Coronary artery (tissue), 2 donors: ENCODE results near the gene CENPL.
"Not testable (repeated sequence)": the region's sequence is repeated elsewhere in the genome, so short reads cannot be mapped to it uniquely, and the experiment has no call there.

Experiments
- DNase-seq: peaks from one replicate; pipeline ENCODE4 v3.0.0-alpha.2; 2017; ENCODE audit warnings: low spot score
- H3K27ac ChIP-seq, 2 donors: fragments of 200-600 bp; sonication (generic); one replicate each; pipeline ENCODE4 v1.5.1; 2016 to 2019
- H3K4me3 ChIP-seq: fragments of 200-600 bp; sonication (generic); 2 replicates; pipeline ENCODE4 v1.5.1; 2016; ENCODE audit warnings: mild to moderate bottlenecking, moderate library complexity
- CTCF ChIP-seq: fragments of 200-600 bp; sonication (generic); IDR thresholded peaks from one replicate; pipeline ENCODE4 v1.5.1; 2019; ENCODE audit warnings: antibody characterized with exemption

CENPL gene

GRCh38 chr1:173853074-173853473 is 28.4 kb upstream of the CENPL start:
- DNase-seq, result no peak
- Histone ChIP-seq H3K27ac (peak overlapping the region in 1 of 2 donors; percentile 40), H3K4me3 (no peak overlapping the region)
- no peak for TF ChIP-seq CTCF

- H3K27ac ChIP-seq, result no peak overlapping the region
Measured at GRCh38 chr1:173852105-173852504, 27.4 kb upstream of the CENPL start.

GRCh38 chr1:173832748-173833147 is 8.1 kb upstream of the CENPL start:
- no peak for TF ChIP-seq CTCF
- no peak overlapping the region for H3K4me3 ChIP-seq
- no peak overlapping the region for H3K27ac ChIP-seq
- DNase-seq, result no peak

More at GRCh38 chr1:173852105-173852504, 27.4 kb upstream of the CENPL start:
- DNase-seq, result no peak
- no peak for TF ChIP-seq CTCF
- H3K4me3 ChIP-seq, result no peak overlapping the region

GRCh38 chr1:173827611-173828010 is 2.9 kb upstream of the CENPL start:
- DNase-seq, result no peak
- no peak overlapping the region for H3K27ac ChIP-seq
- TF ChIP-seq CTCF, result no peak
- no peak overlapping the region for H3K4me3 ChIP-seq

GRCh38 chr1:173823781-173824314 is 835 bp downstream of the CENPL start:
- Histone ChIP-seq H3K27ac (peak overlapping the region; percentile 89 to 94), H3K4me3 (peak overlapping the region; percentile 86)
- DNase-seq, result no peak
- TF ChIP-seq CTCF, result no peak

- TF ChIP-seq CTCF, result no peak
- H3K27ac ChIP-seq, result no peak overlapping the region
- no peak overlapping the region for H3K4me3 ChIP-seq
- no peak for DNase-seq
Measured at GRCh38 chr1:173821680-173822079, 3.0 kb downstream of the CENPL start.

GRCh38 chr1:173818459-173818858 is 6.2 kb downstream of the CENPL start:
- Histone ChIP-seq H3K4me3 (no peak overlapping the region), H3K27ac (no peak overlapping the region)
- DNase-seq, result no peak
- no peak for TF ChIP-seq CTCF

- H3K4me3 ChIP-seq, DNase-seq, H3K27ac ChIP-seq: not testable (repeated sequence)
Measured at GRCh38 chr1:173813654-173814053, 11.0 kb downstream of the CENPL start.
